HG03520 (cell line): ENCODE results near the gene SIPA1L3.
"Not testable (repeated sequence)": the region's sequence is repeated elsewhere in the genome, so short reads cannot be mapped to it uniquely, and the experiment has no call there.

Experiments
- ATAC-seq: cut with Tn5 transposase; IDR thresholded peaks from one replicate; pipeline ENCODE4 v1.9.1; 2021; ENCODE audit warnings: mild to moderate bottlenecking, moderate library complexity; ENCODE audit not compliant: unreplicated experiment

SIPA1L3 gene

GRCh38 chr19:37906869-37907734 lies at the start of gene SIPA1L3:
Gene SIPA1L3, plus strand, starts transcription at chr19:37907208. Its CDS starts 174,358 bp downstream, at chr19:38081566.
- ATAC-seq: peak; percentile 80

- ATAC-seq: no peak
Measured at GRCh38 chr19:37864501-37864900, 42.5 kb upstream of the SIPA1L3 start.

DNA sequence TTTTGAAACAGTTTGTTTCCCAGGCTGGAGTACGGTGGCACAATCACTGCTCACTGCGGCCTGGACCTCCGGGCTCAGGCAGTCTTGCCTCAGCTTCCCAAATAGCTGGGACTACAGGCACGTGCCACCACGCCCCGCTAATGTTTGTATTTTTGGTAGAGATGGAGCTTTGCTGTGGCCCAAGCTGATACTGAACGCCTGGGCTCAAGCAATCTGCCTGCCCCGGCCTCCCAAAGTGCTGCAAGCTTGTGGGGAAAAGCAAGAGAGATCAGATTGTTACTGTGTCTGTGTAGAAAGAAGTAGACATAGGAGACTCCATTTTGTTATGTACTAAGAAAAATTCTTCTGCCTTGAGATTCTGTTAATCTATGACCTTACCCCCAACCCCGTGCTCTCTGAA lies 41.1 kb upstream of the SIPA1L3 start:
- not testable (repeated sequence) for ATAC-seq

DNA sequence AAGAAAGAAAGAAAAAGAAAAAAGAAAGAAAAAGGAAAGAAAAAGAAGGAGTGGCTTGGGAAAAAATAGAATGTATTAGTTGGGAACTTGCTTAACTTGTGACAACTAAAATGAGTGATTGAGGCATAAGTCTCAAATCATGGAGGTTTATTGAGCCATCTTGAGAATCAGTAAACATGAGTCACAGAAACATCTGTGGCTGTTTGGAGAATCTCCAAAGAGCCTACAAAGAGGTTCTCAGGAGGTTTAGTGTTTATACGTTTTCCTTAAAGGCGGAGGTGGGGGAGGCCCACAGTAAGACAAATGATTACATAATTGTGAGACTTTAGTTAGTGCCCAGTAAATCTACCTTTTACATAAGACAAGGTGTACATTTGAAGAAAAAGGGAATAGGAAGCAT lies 39.2 kb upstream of the SIPA1L3 start:
- ATAC-seq: no peak

DNA sequence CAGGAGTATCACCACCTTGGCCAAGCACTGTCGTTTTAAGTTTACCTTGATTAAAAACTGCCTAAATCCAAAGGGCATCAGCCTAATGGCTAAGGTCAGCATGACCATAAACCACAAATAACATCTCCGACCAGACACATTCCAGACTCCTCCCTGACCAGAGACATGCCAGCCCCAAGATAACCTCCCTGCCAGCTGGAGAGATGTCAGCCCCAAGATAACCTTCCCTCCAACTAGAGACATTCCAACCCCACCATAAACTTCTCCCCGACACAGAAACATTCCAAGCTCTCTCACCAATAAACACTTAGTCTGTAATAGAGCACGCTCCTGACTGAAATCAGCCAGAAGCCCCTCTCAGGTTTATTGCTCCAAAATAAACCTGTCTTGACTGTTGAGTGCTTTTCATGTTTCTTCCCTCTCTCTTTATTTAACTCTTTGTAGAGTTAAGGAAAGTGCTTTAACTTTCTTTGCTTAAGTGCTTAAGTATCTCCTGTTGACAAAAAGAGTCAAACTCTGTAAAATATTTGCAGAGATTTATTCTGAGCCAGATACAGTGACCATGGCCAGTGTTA lies 37.2 kb upstream of the SIPA1L3 start:
- no peak for ATAC-seq

DNA sequence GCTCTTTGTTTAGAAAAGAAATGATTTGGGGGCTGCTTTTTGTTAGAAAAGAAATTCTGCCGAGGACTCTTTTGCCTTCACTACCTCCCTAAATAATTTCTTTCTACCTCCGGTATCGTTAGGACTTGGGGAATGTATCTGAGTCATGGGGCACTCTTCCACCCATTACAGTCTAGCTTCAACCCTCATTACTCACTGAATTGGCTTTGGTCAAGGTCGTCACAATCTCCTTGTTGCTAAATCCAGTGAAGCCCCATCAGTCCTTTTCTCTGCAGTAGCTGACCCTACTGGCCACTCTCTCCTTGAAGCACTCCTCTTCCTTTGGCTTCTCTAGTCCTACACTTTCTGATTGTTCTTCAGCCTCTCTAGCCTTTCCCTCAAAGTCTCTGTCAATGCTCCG lies 34.6 kb upstream of the SIPA1L3 start:
- ATAC-seq: no peak

- ATAC-seq: no peak
Measured at GRCh38 chr19:37874784-37875183, 32.2 kb upstream of the SIPA1L3 start.

GRCh38 chr19:37876032-37876431 lies 31.0 kb upstream of the SIPA1L3 start:
- no peak for ATAC-seq

GRCh38 chr19:37877147-37877546 lies 29.9 kb upstream of the SIPA1L3 start:
- ATAC-seq: no peak

DNA sequence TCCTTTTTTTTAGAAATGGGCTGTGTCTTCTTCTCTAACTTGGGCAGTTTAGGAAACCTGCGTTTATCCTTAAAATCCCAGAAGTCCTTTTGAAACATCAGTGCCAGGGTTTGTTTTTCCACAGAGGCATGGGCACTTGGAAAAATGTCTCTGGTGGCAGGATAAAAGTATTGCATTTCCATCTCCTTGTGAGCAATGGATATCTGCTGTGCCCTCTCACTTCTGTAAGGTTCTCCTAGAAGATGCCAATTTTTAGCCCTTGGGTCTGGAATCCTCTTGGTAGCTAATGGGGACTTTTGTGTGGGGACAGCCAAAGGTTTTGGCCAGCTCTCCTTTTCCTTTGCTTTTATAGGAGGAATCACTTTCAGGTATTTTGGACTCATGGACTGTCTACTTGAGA lies 21.6 kb upstream of the SIPA1L3 start:
- ATAC-seq: no peak

GRCh38 chr19:37886571-37886970 lies 20.4 kb upstream of the SIPA1L3 start:
- ATAC-seq: no peak

DNA sequence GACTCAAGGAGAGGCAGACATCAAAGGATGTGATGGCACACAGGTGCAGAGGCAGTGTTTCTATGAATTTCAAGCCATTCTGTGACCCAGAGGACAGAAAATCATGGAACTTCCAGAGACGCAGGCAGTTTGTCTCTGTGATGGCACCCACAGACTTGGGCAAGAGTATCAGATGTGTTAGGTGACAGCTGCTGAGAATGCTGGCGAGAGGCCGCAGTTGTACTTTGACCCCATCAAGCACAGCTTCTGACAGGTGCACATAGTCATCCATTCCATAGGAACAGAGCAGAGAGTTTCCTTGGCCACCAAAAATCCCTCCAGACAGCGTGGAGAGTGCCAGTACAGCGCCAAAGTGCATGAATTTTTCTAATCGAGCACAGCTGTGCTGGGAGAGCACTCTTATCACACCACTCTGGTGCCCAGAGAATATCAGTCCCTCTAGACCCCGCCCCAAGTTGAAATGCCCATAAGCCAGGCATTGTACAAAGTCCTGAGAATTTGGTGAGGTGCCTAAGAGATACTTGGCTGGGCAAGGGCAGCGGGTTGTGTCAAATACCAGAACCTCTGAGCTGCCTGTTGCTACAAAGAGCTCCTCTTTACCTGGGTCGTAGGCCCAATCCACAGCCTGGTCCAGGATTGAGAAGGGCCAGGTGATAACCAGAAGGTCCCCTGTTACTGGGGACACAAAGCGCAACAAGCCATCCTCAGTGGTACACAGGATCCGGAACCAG lies 13.0 kb upstream of the SIPA1L3 start:
- ATAC-seq: no peak

DNA sequence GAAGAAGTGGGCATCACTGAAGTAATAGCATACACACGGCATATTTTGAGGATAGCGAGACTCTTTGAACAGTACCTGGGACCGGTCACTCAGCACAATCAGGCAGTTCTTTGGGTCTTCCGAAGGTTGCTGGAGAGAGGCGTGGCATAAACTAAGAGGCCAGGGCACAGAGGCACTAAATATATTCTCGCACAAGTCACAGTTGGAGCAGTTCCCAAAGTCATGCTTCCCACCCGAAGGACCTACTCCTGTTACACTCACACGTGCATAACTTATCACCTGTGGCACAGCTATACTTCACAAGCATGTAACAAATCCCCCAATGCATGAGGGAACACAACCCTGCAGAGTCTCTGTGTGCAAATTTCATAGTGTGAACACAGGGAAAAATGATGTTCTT lies 10.8 kb upstream of the SIPA1L3 start:
- ATAC-seq: no peak

- no peak for ATAC-seq
Measured at GRCh38 chr19:37899453-37899852, 7.6 kb upstream of the SIPA1L3 start.

DNA sequence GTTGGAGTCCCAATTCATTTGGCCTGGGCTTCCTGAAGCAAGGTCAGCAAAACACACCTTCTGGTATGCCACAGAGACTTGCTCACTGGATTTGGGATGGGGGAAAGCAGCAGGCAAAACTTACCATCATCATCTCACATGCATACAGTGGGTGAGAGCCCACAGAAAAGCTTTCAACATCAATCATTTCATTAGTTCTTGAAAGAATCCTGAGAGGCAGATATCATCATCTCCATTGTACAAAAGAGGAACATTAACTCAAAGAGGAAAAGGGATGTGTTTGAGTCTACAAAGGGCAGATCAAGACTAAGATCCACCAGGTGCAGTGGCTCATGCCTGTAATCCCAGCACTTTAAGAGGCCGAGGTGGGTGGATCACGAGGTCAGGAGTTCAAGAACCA lies 7.0 kb upstream of the SIPA1L3 start:
- ATAC-seq: no peak

DNA sequence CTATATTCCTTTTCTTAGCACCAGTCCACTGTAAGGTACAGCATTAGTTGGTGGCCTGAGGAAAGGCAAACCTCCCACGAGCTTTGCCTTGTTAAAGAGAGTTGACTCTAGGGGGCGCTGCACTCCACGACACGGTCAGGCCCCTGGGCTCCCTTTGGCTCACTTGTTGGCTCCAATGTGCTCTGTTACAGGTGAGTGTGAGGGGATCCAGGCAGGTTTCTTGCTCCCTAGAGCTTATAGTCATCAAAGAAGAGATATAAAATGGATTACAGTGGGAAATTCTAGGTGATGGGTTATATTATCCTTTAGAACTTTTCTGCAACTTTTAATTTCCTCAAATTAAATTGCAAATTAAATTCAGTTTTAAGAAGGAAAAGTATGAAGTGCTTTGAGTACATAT lies 4.3 kb upstream of the SIPA1L3 start:
- ATAC-seq: no peak

DNA sequence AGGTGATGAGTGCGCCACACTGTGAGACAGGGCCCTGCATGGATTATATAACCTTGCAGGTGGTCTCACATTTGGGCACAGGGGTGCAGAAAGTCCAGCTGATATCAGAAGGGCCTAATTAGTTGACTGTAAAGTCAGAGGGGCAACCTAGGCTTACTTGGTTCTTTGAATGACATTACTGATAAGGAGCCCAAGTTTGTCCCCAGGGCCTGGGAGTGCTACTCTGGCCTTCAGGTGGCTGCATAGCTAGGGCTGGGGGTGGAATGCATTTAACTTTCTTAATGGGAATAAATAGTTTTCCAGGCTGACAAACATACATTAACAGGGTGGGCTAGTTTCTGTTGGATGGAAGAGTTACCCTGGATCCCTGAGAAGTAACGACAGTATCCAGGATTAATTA lies 3.9 kb upstream of the SIPA1L3 start:
- no peak for ATAC-seq

DNA sequence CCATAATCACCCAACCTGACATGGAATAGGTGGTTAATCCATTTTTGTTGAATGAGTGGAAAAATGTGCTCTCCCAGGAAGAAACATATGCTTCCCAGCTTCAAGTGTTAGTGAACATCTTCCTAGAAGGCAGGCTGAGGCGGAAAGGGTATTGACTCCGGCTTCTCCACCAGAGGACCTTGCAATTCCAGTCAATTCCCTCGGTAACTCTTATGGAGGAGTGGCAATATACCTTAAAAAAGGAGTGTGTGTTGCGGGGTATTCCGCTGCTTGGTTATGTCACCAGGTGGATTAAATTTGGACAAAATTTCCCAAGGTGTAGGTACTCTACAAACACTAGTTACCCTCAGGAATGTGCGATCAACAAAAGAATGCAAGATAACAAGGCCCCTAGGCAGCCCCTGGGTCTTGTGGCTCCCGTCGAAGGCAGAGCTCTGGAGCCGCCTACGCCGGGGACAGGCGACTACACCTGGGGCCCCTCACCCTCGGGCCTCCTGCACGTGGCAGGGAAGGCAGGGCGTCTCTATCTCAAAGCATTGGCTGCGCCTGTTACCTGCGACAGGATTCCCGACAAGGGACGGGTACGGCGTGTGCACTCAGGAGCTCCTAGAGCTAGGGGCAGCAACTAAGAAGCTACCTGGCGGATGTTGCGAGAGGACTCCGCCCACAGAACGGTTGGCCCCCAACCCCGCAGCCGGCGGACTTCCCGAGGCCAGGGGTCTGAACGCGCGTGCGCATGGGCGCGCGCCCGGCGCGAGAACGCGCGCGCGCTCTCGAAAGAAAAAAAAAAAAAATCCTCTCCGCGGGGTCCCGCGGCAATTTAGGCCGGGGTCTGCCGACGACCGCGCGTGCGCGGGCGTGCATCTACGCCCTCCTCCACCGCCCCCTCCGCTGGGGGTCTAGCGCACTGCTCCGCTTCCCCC lies 801 bp upstream of the SIPA1L3 start, which contains the start of gene WDR87:
Gene WDR87, minus strand, starts transcription at position 649 of the 923 bp plus-strand sequence. CDS start 8,355 bp downstream, outside the sequence.
- peak; percentile 5 for ATAC-seq

GRCh38 chr19:37907735-37908455 lies 887 bp downstream of the SIPA1L3 start:
- ATAC-seq: no peak

- no peak for ATAC-seq
Measured at GRCh38 chr19:37909661-37910199, 2.7 kb downstream of the SIPA1L3 start.
